Mesenchymal stem cell (in vitro differentiated cells and primary cell): Measurements from ENCODE around the gene LUZP2.

Experiments
- DNase-seq: peaks from one replicate; pipeline ENCODE4 v3.0.0-alpha.2; 2013
- H2AFZ ChIP-seq: one replicate; pipeline ENCODE4 v1.6.1; 2013; ENCODE audit warnings: low read depth, mild to moderate bottlenecking, control low read depth, inconsistent platforms, low read length, moderate library complexity
- H2AK5ac ChIP-seq: 2 replicates; pipeline ENCODE4 v1.6.1; 2013; ENCODE audit warnings: low read length, moderate library complexity, mild to moderate bottlenecking, inconsistent platforms; ENCODE audit not compliant: severe bottlenecking
- H2BK120ac ChIP-seq: one replicate; pipeline ENCODE4 v1.6.1; 2013; ENCODE audit warnings: low read depth, mild to moderate bottlenecking, inconsistent platforms, low read length, moderate library complexity
- H2BK12ac ChIP-seq, 2 experiments: one replicate each; pipeline ENCODE4 v1.6.1; 2013; ENCODE audit warnings: inconsistent platforms in 2 of 2, low read length in 2 of 2, mild to moderate bottlenecking in 2 of 2, moderate library complexity in 2 of 2, control low read depth in 1 of 2
- H2BK15ac ChIP-seq: one replicate; pipeline ENCODE4 v1.6.1; 2013; ENCODE audit warnings: mild to moderate bottlenecking, low read depth, inconsistent platforms; ENCODE audit not compliant: poor library complexity, severe bottlenecking
- H2BK5ac ChIP-seq: 2 replicates; pipeline ENCODE4 v1.6.1; 2013; ENCODE audit warnings: low read depth, mild to moderate bottlenecking, low read length, control low read depth, inconsistent platforms; ENCODE audit not compliant: poor library complexity, severe bottlenecking
- H3K14ac ChIP-seq, 2 experiments: one replicate each; pipeline ENCODE4 v1.6.1; 2013; ENCODE audit warnings: inconsistent platforms in 2 of 2, low read length in 2 of 2, control low read depth in 1 of 2, mild to moderate bottlenecking in 1 of 2, moderate library complexity in 1 of 2
- H3K18ac ChIP-seq, 2 experiments: one replicate each; pipeline ENCODE4 v1.6.1; 2013; ENCODE audit warnings: inconsistent platforms in 2 of 2, low read length in 2 of 2, control low read depth in 1 of 2, low read depth in 1 of 2, mild to moderate bottlenecking in 1 of 2
- H3K23ac ChIP-seq, 2 experiments: one replicate each; pipeline ENCODE4 v1.6.1; 2013; ENCODE audit warnings: inconsistent platforms in 2 of 2, low read length in 2 of 2, mild to moderate bottlenecking in 2 of 2, moderate library complexity in 2 of 2, control low read depth in 1 of 2
- H3K27ac ChIP-seq: 2 replicates; pipeline ENCODE4 v1.5.1; 2013; ENCODE audit warnings: mild to moderate bottlenecking, moderate library complexity, low read length, control low read depth, inconsistent platforms; ENCODE audit not compliant: poor library complexity, severe bottlenecking
- H3K27me3 ChIP-seq, 2 experiments: 2 replicates each; pipeline versions ENCODE4 v1.6.1 to v1.7.0; 2013; ENCODE audit warnings: low read length in 2 of 2, mild to moderate bottlenecking in 2 of 2, moderate library complexity in 2 of 2, control low read depth in 1 of 2, inconsistent platforms in 1 of 2; ENCODE audit not compliant: control insufficient read depth in 1 of 2, insufficient read depth in 1 of 2
- H3K36me3 ChIP-seq, 2 experiments: 2 replicates each; pipeline versions ENCODE4 v1.6.1 to v1.7.0; 2013; ENCODE audit warnings: low read length in 2 of 2, control low read depth in 1 of 2, inconsistent platforms in 1 of 2, low read depth in 1 of 2, mild to moderate bottlenecking in 1 of 2; ENCODE audit not compliant: insufficient read depth in 2 of 2, control insufficient read depth in 1 of 2
- H3K4ac ChIP-seq, 2 experiments: one replicate each; pipeline ENCODE4 v1.6.1; 2013; ENCODE audit warnings: inconsistent platforms in 2 of 2, low read length in 2 of 2, mild to moderate bottlenecking in 2 of 2, moderate library complexity in 2 of 2, control low read depth in 1 of 2, low read depth in 1 of 2
- H3K4me1 ChIP-seq: 2 replicates; pipeline ENCODE4 v1.6.1; 2013; ENCODE audit warnings: low read depth, low read length, control low read depth; ENCODE audit not compliant: control insufficient read depth, insufficient read depth
- H3K4me2 ChIP-seq: 2 replicates; pipeline ENCODE4 v1.6.1; 2013; ENCODE audit warnings: low read length, mild to moderate bottlenecking, inconsistent platforms; ENCODE audit not compliant: poor library complexity, severe bottlenecking
- H3K4me3 ChIP-seq, 2 experiments: 2 replicates each; pipeline versions ENCODE4 v1.5.1 to v1.7.0; 2013; ENCODE audit warnings: low read length in 2 of 2, mild to moderate bottlenecking in 2 of 2, control low read depth in 1 of 2, low read depth in 1 of 2; ENCODE audit not compliant: insufficient read depth in 1 of 2
- H3K79me1 ChIP-seq: replicated peaks from 2 replicates; pipeline ENCODE4 v1.6.1; 2013; ENCODE audit warnings: mild to moderate bottlenecking, control low read depth, low read length, inconsistent platforms; ENCODE audit not compliant: poor library complexity, severe bottlenecking
- H3K9ac ChIP-seq: 2 replicates; pipeline ENCODE4 v1.7.0; 2013; ENCODE audit warnings: mild to moderate bottlenecking, low read length, moderate library complexity
- H3K9me3 ChIP-seq: 2 replicates; pipeline ENCODE4 v1.7.0; 2013; ENCODE audit warnings: mild to moderate bottlenecking, low read length; ENCODE audit not compliant: control insufficient read depth
- H4K8ac ChIP-seq: one replicate; pipeline ENCODE4 v1.6.1; 2013; ENCODE audit warnings: inconsistent platforms, mild to moderate bottlenecking, low read length, moderate library complexity
- H4K91ac ChIP-seq: one replicate; pipeline ENCODE4 v1.6.1; 2013; ENCODE audit warnings: mild to moderate bottlenecking, low read length, inconsistent platforms
- WGBS: methylation state at CpG from one replicate; pipeline ENCODE4 v1.1.7; 2013; ENCODE audit warnings: mixed read lengths; 5-methylcytosine and 5-hydroxymethylcytosine counted together

Gene LUZP2

GRCh38 chr11:24497831-24498230, 978 bp downstream of the LUZP2 start:
- Histone ChIP-seq H4K91ac (no peak overlapping the region), H2AK5ac (no peak overlapping the region), H3K9me3 (no peaks in the 10 kb centered on the region), H3K27ac (no peak overlapping the region), H3K4me3 (no peak overlapping the region), H3K36me3 (no peaks in the 10 kb centered on the region), H3K14ac (no peak overlapping the region), H3K4ac (no peak overlapping the region), H2BK5ac (no peak overlapping the region), H3K4me1 (peaks cover 4% of the 10 kb centered on the region), H3K23ac (no peak overlapping the region), H2BK120ac (no peak overlapping the region), H2AFZ (no peak overlapping the region), H2BK12ac (no peak overlapping the region), H2BK15ac (no peak overlapping the region), H4K8ac (no peak overlapping the region), H3K79me1 (no peaks in the 10 kb centered on the region), H3K18ac (no peak overlapping the region), H3K27me3 (peaks cover 10 to 35% of the 10 kb centered on the region in 2 experiments), H3K9ac (no peak overlapping the region), H3K4me2 (no peak overlapping the region)
- DNase-seq, result no peak
- WGBS, result 85% methylated on average over 3 of the region's 3 CpGs

GRCh38 chr11:24502425-24502824, 5.6 kb downstream of the LUZP2 start:
- H3K79me1 ChIP-seq, result no peaks in the 10 kb centered on the region
- no peak overlapping the region for H2BK15ac ChIP-seq
- H3K23ac ChIP-seq, result no peak overlapping the region
- no peak overlapping the region for H3K18ac ChIP-seq
- H3K27me3 ChIP-seq, result peaks cover 6 to 14% of the 10 kb centered on the region in 2 experiments
- 72% methylated on average over 7 of the region's 7 CpGs for WGBS
- H2AFZ ChIP-seq, result no peak overlapping the region
- no peaks in the 10 kb centered on the region for H3K9me3 ChIP-seq
- H3K4me2 ChIP-seq, result no peak overlapping the region
- H3K9ac ChIP-seq, result no peak overlapping the region
- H4K8ac ChIP-seq, result no peak overlapping the region
- H2BK120ac ChIP-seq, result no peak overlapping the region
- H3K27ac ChIP-seq, result no peak overlapping the region
- no peak for DNase-seq
- no peak overlapping the region for H2BK12ac ChIP-seq
- no peaks in the 10 kb centered on the region for H3K36me3 ChIP-seq
- H2AK5ac ChIP-seq, result no peak overlapping the region
- no peak overlapping the region for H3K4ac ChIP-seq
- H2BK5ac ChIP-seq, result no peak overlapping the region
- no peak overlapping the region for H4K91ac ChIP-seq
- H3K4me3 ChIP-seq, result no peak overlapping the region
- no peak overlapping the region for H3K14ac ChIP-seq
- no peaks in the 10 kb centered on the region for H3K4me1 ChIP-seq

- no peak overlapping the region for H3K4me2 ChIP-seq
- H3K4me1 ChIP-seq, result peaks cover 1% of the 10 kb centered on the region
- no peak overlapping the region for H2BK5ac ChIP-seq
- H3K9me3 ChIP-seq, result no peaks in the 10 kb centered on the region
- H3K23ac ChIP-seq, result no peak overlapping the region
- H3K18ac ChIP-seq, result no peak overlapping the region
- no peaks in the 10 kb centered on the region for H3K79me1 ChIP-seq
- no peaks in the 10 kb centered on the region for H3K36me3 ChIP-seq
- no peak overlapping the region for H2BK12ac ChIP-seq
- peak; percentile 6 for DNase-seq
- no peak overlapping the region for H3K14ac ChIP-seq
- no peak overlapping the region for H4K91ac ChIP-seq
- no peak overlapping the region for H2BK120ac ChIP-seq
- H2AFZ ChIP-seq, result no peak overlapping the region
- no peak overlapping the region for H3K9ac ChIP-seq
- no peak overlapping the region for H2AK5ac ChIP-seq
- H3K27ac ChIP-seq, result no peak overlapping the region
- no peak overlapping the region for H3K4me3 ChIP-seq
- no peak overlapping the region for H3K4ac ChIP-seq
- H2BK15ac ChIP-seq, result no peak overlapping the region
- no peaks in the 10 kb centered on the region for H3K27me3 ChIP-seq
- no CpG with 5 or more reads among the region's 3 CpGs for WGBS
- no peak overlapping the region for H4K8ac ChIP-seq
Measured at GRCh38 chr11:24509114-24509513, 12.3 kb downstream of the LUZP2 start.

- no CpG with 5 or more reads among the region's 5 CpGs for WGBS
- no peak overlapping the region for H3K14ac ChIP-seq
- DNase-seq, result no peak
Measured at GRCh38 chr11:24511511-24511910, 14.7 kb downstream of the LUZP2 start.

More at GRCh38 chr11:24511511-24511910, 14.7 kb downstream of the LUZP2 start:
- Histone ChIP-seq H3K4ac (no peak overlapping the region), H3K79me1 (no peaks in the 10 kb centered on the region), H2BK12ac (no peak overlapping the region), H3K4me1 (peaks cover 1% of the 10 kb centered on the region), H3K27me3 (no peaks in the 10 kb centered on the region), H3K36me3 (no peaks in the 10 kb centered on the region), H2AFZ (no peak overlapping the region), H3K9ac (no peak overlapping the region), H3K27ac (no peak overlapping the region), H2AK5ac (no peak overlapping the region), H2BK120ac (no peak overlapping the region), H4K8ac (no peak overlapping the region), H3K23ac (no peak overlapping the region), H2BK5ac (no peak overlapping the region), H3K4me2 (no peak overlapping the region), H2BK15ac (no peak overlapping the region), H3K4me3 (no peak overlapping the region), H3K9me3 (no peaks in the 10 kb centered on the region), H4K91ac (no peak overlapping the region), H3K18ac (no peak overlapping the region)
